ENCODE data around the gene SLC25A24. TPM values are rescaled to one million over a fixed set of nuclear protein-coding genes. Genes with fewer than 3 reads are reported as not detected.

Gene SLC25A24
- total RNA-seq, 1 donor, result 63.8 TPM

- DNase-seq (ENCODE audit: low read depth), result no peak
- H3K4me3 ChIP-seq (ENCODE audit: low read depth, low read length), result no peak overlapping the region
- TF ChIP-seq, protein P1, sequence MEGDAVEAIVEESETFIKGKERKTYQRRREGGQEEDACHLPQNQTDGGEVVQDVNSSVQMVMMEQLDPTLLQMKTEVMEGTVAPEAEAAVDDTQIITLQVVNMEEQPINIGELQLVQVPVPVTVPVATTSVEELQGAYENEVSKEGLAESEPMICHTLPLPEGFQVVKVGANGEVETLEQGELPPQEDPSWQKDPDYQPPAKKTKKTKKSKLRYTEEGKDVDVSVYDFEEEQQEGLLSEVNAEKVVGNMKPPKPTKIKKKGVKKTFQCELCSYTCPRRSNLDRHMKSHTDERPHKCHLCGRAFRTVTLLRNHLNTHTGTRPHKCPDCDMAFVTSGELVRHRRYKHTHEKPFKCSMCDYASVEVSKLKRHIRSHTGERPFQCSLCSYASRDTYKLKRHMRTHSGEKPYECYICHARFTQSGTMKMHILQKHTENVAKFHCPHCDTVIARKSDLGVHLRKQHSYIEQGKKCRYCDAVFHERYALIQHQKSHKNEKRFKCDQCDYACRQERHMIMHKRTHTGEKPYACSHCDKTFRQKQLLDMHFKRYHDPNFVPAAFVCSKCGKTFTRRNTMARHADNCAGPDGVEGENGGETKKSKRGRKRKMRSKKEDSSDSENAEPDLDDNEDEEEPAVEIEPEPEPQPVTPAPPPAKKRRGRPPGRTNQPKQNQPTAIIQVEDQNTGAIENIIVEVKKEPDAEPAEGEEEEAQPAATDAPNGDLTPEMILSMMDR (IDR thresholded peaks at IDR 0.05; ENCODE audit: insufficient read depth, low read length), result no peak
These were observed 100.0 kb downstream of the SLC25A24 start for GRCh38 chr1:108100148-108100547.

DNA sequence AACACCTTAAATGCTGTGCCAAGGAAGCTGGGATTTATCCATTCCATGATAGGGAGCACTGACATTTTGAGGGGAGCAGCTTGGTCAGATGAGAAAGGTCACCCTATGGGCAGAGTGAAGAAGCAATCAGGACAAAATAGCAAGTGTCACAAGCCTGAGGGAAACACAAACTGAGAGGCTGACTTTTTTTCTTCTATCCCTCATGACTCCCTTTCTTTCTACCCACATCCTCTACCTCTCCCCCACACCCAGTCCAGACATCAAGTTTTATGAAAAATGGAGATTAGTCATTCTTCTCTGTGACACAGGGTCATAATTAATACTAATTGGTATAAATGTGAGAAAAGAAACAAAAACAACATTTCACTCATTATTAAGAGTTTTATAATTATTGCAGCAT, 103.1 kb downstream of the SLC25A24 start:
- TF ChIP-seq, protein P1 (IDR thresholded peaks at IDR 0.05; ENCODE audit: insufficient read depth, low read length), result no peak
- DNase-seq (ENCODE audit: low read depth), result no peak
- H3K4me3 ChIP-seq (ENCODE audit: low read depth, low read length), result no peak overlapping the region

DNA sequence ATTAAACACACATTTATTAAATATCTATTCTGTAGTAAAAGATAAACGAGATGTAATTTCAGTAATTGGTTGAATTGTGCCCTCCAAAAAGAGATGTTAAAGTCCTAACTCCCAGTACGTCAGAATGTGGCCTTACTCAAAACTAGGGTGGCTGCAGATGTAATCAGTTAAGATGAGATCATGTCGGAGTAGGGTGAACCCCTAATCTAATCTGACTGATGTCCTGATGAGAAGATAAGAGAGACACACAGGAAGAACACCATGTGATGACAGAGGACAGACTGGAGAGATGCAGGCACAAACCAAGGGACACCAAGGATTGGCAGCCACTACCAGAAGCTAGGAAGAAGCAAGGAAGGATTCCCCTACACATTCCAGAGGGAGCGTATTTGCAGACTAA, 104.1 kb downstream of the SLC25A24 start:
- TF ChIP-seq, protein P1 (IDR thresholded peaks at IDR 0.05; ENCODE audit: insufficient read depth, low read length), result no peak
- no peak for DNase-seq (ENCODE audit: low read depth)
- no peak overlapping the region for H3K4me3 ChIP-seq (ENCODE audit: low read depth, low read length)

- H3K4me3 ChIP-seq (ENCODE audit: low read depth, low read length), result no peak overlapping the region
- peak; percentile 4 for DNase-seq (ENCODE audit: low read depth)
- TF ChIP-seq, protein P1 (IDR thresholded peaks at IDR 0.05; ENCODE audit: insufficient read depth, low read length), result no peak
These were observed 110.7 kb downstream of the SLC25A24 start for GRCh38 chr1:108089477-108089876.

DNA sequence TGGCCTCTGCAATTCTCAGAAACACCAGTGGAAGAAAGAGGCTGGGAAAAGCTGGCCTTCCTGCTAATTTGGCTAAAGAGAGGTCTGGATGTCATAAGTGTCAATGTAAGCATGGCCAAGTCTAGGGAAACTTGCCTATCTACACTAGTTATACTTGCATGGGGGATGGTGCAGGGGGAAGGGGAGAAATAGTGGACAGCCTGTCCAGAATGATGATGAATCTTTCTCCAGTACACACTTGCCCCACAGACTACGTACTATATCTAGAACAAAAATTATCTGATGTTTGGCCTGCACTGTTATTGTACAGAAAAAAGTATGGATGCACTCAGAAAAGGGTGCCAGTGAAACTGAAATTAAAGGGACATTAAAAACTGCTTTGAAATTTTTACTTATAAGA, 114.5 kb downstream of the SLC25A24 start:
- no peak overlapping the region for H3K4me3 ChIP-seq (ENCODE audit: low read depth, low read length)
- TF ChIP-seq, protein P1 (IDR thresholded peaks at IDR 0.05; ENCODE audit: insufficient read depth, low read length), result no peak
- DNase-seq (ENCODE audit: low read depth), result no peak

GRCh38 chr1:108084866-108085477, 115.2 kb downstream of the SLC25A24 start:
- TF ChIP-seq, protein P1 (IDR thresholded peaks at IDR 0.05; ENCODE audit: insufficient read depth, low read length), result no peak
- H3K4me3 ChIP-seq (ENCODE audit: low read depth, low read length), result no peak overlapping the region
- DNase-seq (ENCODE audit: low read depth), result no peak

Other genes starting within 250 kb of the SLC25A24 start
- 0.09 TPM in 1 of 2 replicates, not detected in the other for gene VAV3, start 235.2 kb downstream of the SLC25A24 start, total RNA-seq (ENCODE audit: low replicate concordance)
- gene NBPF4, start 43.7 kb upstream of the SLC25A24 start, total RNA-seq (ENCODE audit: low replicate concordance), result not detected in 2 replicates
- not detected in 2 replicates for gene NBPF6, start 250.0 kb upstream of the SLC25A24 start, total RNA-seq (ENCODE audit: low replicate concordance)

Data from fibroblast of the aortic adventitia (primary cell).